Peyer's patch (tissue), 4 donors: ENCODE data around the gene ERICH6.

Experiments used
- POLR2A ChIP-seq, 2 donors: fragments of 450-650 bp; IDR thresholded peaks; one replicate each; pipeline ENCODE4 v1.5.1; 2017; ENCODE audit warnings: antibody characterized with exemption in 2 of 2, mild to moderate bottlenecking in 2 of 2, moderate library complexity in 2 of 2
- TF ChIP-seq, protein P1 (sequence below), 6 experiments: fragments of 450-650 bp in 4 of 6; fragments of 200-600 bp in 2 of 6; sonication (generic) in 1 of 6; IDR thresholded peaks; one replicate each; pipeline ENCODE4 v1.5.1; 2017 to 2019; ENCODE audit warnings: antibody characterized with exemption in 6 of 6, mild to moderate bottlenecking in 3 of 6, moderate library complexity in 1 of 6

DNA sequence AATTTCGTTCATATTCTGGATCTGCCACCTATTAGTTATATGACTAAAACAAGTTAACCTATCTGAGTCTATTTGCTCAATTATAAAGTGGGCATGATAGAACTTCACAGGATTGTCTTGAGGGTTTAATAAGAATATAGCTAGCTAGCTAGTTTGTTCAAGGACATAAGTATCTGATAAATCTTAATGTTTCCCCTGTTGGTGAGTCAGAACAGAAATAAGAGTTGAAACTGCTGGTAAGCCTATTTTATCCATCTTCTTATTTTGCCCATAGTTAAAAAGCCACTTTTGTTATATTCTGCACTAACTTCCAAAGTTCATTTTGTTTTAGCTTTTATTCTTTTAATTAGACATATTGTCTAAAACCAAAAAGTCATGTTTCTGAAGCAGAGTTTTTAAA lies 91.2 kb downstream of the ERICH6 start:
- TF ChIP-seq, protein P1, sequence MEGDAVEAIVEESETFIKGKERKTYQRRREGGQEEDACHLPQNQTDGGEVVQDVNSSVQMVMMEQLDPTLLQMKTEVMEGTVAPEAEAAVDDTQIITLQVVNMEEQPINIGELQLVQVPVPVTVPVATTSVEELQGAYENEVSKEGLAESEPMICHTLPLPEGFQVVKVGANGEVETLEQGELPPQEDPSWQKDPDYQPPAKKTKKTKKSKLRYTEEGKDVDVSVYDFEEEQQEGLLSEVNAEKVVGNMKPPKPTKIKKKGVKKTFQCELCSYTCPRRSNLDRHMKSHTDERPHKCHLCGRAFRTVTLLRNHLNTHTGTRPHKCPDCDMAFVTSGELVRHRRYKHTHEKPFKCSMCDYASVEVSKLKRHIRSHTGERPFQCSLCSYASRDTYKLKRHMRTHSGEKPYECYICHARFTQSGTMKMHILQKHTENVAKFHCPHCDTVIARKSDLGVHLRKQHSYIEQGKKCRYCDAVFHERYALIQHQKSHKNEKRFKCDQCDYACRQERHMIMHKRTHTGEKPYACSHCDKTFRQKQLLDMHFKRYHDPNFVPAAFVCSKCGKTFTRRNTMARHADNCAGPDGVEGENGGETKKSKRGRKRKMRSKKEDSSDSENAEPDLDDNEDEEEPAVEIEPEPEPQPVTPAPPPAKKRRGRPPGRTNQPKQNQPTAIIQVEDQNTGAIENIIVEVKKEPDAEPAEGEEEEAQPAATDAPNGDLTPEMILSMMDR (IDR thresholded peaks at IDR 0.05): no peak
- TF ChIP-seq POLR2A (IDR thresholded peaks at IDR 0.05): no peak
